ENCODE results near the gene MFAP5.
A peak's percentile ranks its signal among the peaks of the same experiment; 100 is the strongest.

The MFAP5 gene

DNA sequence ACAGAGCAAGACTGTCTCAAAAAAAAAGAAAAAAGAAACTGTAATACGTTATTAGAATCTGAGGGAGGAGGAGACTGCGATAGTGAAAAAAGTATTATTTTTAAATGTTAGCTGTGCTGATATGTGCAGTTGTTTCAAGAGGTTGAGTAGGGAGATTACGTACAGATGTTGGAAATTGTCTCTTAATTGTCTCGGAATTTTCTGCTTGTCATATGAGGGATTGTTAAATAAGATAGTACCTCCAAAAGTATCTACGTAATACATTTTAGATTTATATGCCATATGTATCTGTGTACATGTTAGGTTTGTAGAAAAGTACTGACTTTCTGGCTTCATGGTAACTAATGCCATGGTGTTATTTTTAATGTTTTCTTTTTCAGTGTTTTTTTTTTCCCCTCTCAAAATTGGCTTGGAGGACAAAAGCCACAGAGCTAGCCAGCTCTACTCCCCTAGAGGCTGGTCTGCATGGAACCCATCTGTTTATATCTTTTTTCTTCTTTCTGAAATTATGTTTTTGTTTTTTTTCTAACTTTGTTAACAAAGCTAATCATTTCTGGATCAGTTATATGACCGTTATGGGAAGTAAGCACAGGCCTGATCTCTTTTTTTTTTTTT lies 38.5 kb upstream of the MFAP5 start:
- no peak for DNase-seq
- Histone ChIP-seq H3K27me3 (ENCODE audit: insufficient read depth, low read length, poor library complexity) (peaks cover 3% of the 10 kb centered on the region), H3K9ac (ENCODE audit: low read depth, low read length) (no peak overlapping the region), H3K9me3 (ENCODE audit: insufficient read depth, low read length, severe bottlenecking) (no peaks in the 10 kb centered on the region), H2AFZ (ENCODE audit: low read depth, low read length) (no peak overlapping the region), H3K4me2 (ENCODE audit: insufficient read depth, low read length) (peak overlapping the region; percentile 27; the same call in 1 of the 2 replicates), H3K27ac (ENCODE audit: low read length) (no peak overlapping the region), H4K20me1 (ENCODE audit: insufficient read depth, low read length) (peaks cover 22% of the 10 kb centered on the region; the same call in 1 of the 2 replicates), H3K36me3 (ENCODE audit: insufficient read depth, low read length) (peaks cover 9% of the 10 kb centered on the region), H3K79me2 (ENCODE audit: insufficient read depth, low read length) (peaks cover 74% of the 10 kb centered on the region), H3K4me3 (ENCODE audit: low read depth in 1 of 2, low read length in 2 of 2) (no peak overlapping the region), H3K4me1 (ENCODE audit: insufficient read depth, low read length) (peaks cover 31% of the 10 kb centered on the region)
- no peak for ATAC-seq (ENCODE audit: insufficient read depth, low read depth)
- no peak for TF ChIP-seq EZH2 (IDR thresholded peaks at IDR 0.05; ENCODE audit: borderline replicate concordance, low read depth, low read length, severe bottlenecking)
- TF ChIP-seq, protein P1, sequence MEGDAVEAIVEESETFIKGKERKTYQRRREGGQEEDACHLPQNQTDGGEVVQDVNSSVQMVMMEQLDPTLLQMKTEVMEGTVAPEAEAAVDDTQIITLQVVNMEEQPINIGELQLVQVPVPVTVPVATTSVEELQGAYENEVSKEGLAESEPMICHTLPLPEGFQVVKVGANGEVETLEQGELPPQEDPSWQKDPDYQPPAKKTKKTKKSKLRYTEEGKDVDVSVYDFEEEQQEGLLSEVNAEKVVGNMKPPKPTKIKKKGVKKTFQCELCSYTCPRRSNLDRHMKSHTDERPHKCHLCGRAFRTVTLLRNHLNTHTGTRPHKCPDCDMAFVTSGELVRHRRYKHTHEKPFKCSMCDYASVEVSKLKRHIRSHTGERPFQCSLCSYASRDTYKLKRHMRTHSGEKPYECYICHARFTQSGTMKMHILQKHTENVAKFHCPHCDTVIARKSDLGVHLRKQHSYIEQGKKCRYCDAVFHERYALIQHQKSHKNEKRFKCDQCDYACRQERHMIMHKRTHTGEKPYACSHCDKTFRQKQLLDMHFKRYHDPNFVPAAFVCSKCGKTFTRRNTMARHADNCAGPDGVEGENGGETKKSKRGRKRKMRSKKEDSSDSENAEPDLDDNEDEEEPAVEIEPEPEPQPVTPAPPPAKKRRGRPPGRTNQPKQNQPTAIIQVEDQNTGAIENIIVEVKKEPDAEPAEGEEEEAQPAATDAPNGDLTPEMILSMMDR (IDR thresholded peaks at IDR 0.05; ENCODE audit: borderline replicate concordance, extremely low read depth, low read length, poor library complexity, severe bottlenecking): no peak

DNA sequence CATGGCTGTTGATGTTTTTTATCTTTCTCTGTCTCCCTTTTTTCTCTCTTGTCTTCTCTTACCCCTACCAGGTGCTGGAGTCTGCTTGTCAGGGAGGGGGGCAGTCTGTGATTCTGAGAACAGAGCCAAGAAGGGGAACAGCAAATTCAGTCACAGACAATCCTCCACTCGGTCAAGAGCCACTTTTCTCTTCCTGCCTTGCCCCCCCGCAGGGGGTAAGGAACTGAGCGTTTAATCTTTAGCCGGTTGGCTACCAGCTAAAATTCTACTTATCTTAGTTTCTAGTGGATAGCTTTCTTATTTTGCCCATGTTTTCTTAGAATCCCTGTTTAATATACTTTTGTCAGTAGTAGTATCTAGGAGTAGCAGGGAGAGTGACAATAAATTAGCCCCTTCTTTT lies 37.1 kb upstream of the MFAP5 start:
- no peak overlapping the region for H3K4me3 ChIP-seq (ENCODE audit: low read depth in 1 of 2, low read length in 2 of 2)
- TF ChIP-seq EZH2 (IDR thresholded peaks at IDR 0.05; ENCODE audit: borderline replicate concordance, low read depth, low read length, severe bottlenecking): no peak
- TF ChIP-seq, protein P1 (IDR thresholded peaks at IDR 0.05; ENCODE audit: borderline replicate concordance, extremely low read depth, low read length, poor library complexity, severe bottlenecking): no peak
- peaks cover 66% of the 10 kb centered on the region for H3K79me2 ChIP-seq (ENCODE audit: insufficient read depth, low read length)
- H3K27me3 ChIP-seq (ENCODE audit: insufficient read depth, low read length, poor library complexity): peaks cover 3% of the 10 kb centered on the region
- no peaks in the 10 kb centered on the region for H3K9me3 ChIP-seq (ENCODE audit: insufficient read depth, low read length, severe bottlenecking)
- H3K9ac ChIP-seq (ENCODE audit: low read depth, low read length): no peak overlapping the region; the same call in 1 of the 2 replicates
- H3K36me3 ChIP-seq (ENCODE audit: insufficient read depth, low read length): peaks cover 9% of the 10 kb centered on the region
- H3K4me2 ChIP-seq (ENCODE audit: insufficient read depth, low read length): peak overlapping the region; percentile 88; the same call in 1 of the 2 replicates
- H3K4me1 ChIP-seq (ENCODE audit: insufficient read depth, low read length): peaks cover 31% of the 10 kb centered on the region
- no peak overlapping the region for H2AFZ ChIP-seq (ENCODE audit: low read depth, low read length)
- DNase-seq (no peak), ATAC-seq (ENCODE audit: insufficient read depth, low read depth) (no peak)
- H3K27ac ChIP-seq (ENCODE audit: low read length): no peak overlapping the region
- H4K20me1 ChIP-seq (ENCODE audit: insufficient read depth, low read length): peaks cover 20% of the 10 kb centered on the region; the same call in 1 of the 2 replicates

DNA sequence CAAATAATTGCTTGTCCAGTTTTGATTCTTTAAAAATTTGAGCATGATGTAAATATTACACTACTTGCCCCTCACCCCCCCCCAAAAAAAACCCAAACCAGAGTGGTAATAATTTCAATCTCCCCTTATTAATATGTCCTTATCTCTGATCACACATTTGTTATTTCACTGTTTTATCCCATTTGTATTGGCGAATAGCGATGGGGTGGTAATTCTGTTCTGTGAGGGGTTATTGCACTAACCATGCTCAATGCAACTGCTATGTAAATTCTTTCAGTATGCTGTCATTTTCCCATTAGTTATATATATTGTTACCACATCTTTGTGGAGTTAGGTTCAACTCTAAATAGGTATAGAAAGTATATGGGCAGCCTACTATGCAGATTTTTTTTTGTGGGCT lies 36.3 kb upstream of the MFAP5 start:
- peaks cover 17% of the 10 kb centered on the region; the same call in 1 of the 2 replicates for H4K20me1 ChIP-seq (ENCODE audit: insufficient read depth, low read length)
- H3K27ac ChIP-seq (ENCODE audit: low read length): no peak overlapping the region; the same call in 1 of the 2 replicates
- peaks cover 3% of the 10 kb centered on the region for H3K27me3 ChIP-seq (ENCODE audit: insufficient read depth, low read length, poor library complexity)
- no peaks in the 10 kb centered on the region for H3K9me3 ChIP-seq (ENCODE audit: insufficient read depth, low read length, severe bottlenecking)
- DNase-seq (no peak), ATAC-seq (ENCODE audit: insufficient read depth, low read depth) (no peak)
- H3K79me2 ChIP-seq (ENCODE audit: insufficient read depth, low read length): peaks cover 60% of the 10 kb centered on the region
- H3K4me3 ChIP-seq (ENCODE audit: low read depth in 1 of 2, low read length in 2 of 2): peak overlapping the region; percentile 90 to 96; a peak in 3 of 4 replicates
- peak overlapping the region; percentile 88 for H3K4me2 ChIP-seq (ENCODE audit: insufficient read depth, low read length)
- peak overlapping the region; percentile 97; the same call in 1 of the 2 replicates for H2AFZ ChIP-seq (ENCODE audit: low read depth, low read length)
- peak overlapping the region; percentile 97 for H3K9ac ChIP-seq (ENCODE audit: low read depth, low read length)
- peaks cover 9% of the 10 kb centered on the region for H3K36me3 ChIP-seq (ENCODE audit: insufficient read depth, low read length)
- TF ChIP-seq EZH2 (IDR thresholded peaks at IDR 0.05; ENCODE audit: borderline replicate concordance, low read depth, low read length, severe bottlenecking): no peak
- TF ChIP-seq, protein P1 (IDR thresholded peaks at IDR 0.05; ENCODE audit: borderline replicate concordance, extremely low read depth, low read length, poor library complexity, severe bottlenecking): no peak
- H3K4me1 ChIP-seq (ENCODE audit: insufficient read depth, low read length): peaks cover 31% of the 10 kb centered on the region
